Transverse colon (tissue), 4 donors: ENCODE measurements around the gene SIGLEC15.

Experiments used
- CTCF ChIP-seq, 5 experiments: fragments of 200-600 bp in 3 of 5; fragments of 450-650 bp in 2 of 5; sonication (generic) in 3 of 5; IDR thresholded peaks; 1 replicate in 2 of 5; 2 replicates in 3 of 5; pipeline ENCODE4 v1.5.1; 2016 to 2017; ENCODE audit warnings: antibody characterized with exemption in 5 of 5, inconsistent platforms in 3 of 5, mild to moderate bottlenecking in 2 of 5, moderate library complexity in 1 of 5
- EP300 ChIP-seq: sonication (generic); formaldehyde crosslinking; IDR thresholded peaks from one replicate; pipeline ENCODE4 v1.6.1; 2017; ENCODE audit warnings: antibody characterized with exemption, low read depth
- POLR2A ChIP-seq: fragments of 450-650 bp; IDR thresholded peaks from one replicate; pipeline ENCODE4 v1.6.1; 2016; ENCODE audit warnings: antibody characterized with exemption, mild to moderate bottlenecking, moderate library complexity
- POLR2AphosphoS5 ChIP-seq, 3 donors: sonication (generic); formaldehyde crosslinking; IDR thresholded peaks; one replicate each; pipeline ENCODE4 v1.6.1; 2016; ENCODE audit warnings: antibody characterized with exemption in 3 of 3

- no peak for TF ChIP-seq CTCF (IDR thresholded peaks at IDR 0.05)
- TF ChIP-seq POLR2AphosphoS5 (IDR thresholded peaks at IDR 0.05): no peak
- TF ChIP-seq POLR2A: no peak
- TF ChIP-seq EP300: no peak
Observed at GRCh38 chr18:45828917-45829811, 3.7 kb downstream of the SIGLEC15 start.
